H1 (cell line): ENCODE measurements around the gene EPHB1. TPM values are rescaled to one million over a fixed set of nuclear protein-coding genes. Genes with fewer than 3 reads are reported as not detected.

Experiments
- BACH1 ChIP-seq: IDR thresholded peaks from 2 replicates; pipeline ENCODE4 v1.6.1; 2012; ENCODE audit warnings: low read length, improper control_type of control experiment
- CHD7 ChIP-seq: fragments of 300-600 bp; sonication (generic); IDR thresholded peaks from 2 replicates; pipeline ENCODE4 v1.7.1; 2012; ENCODE audit warnings: low read length, moderate library complexity, mild to moderate bottlenecking, inconsistent platforms; ENCODE audit not compliant: insufficient replicate concordance
- EGR1 ChIP-seq: IDR thresholded peaks from 2 replicates; pipeline ENCODE4 v1.6.1; 2011; ENCODE audit warnings: low read depth, low read length, borderline replicate concordance
- GTF2F1 ChIP-seq: IDR thresholded peaks from 2 replicates; pipeline ENCODE4 v1.6.1; 2012; ENCODE audit warnings: low read depth, low read length, improper control_type of control experiment, borderline replicate concordance
- YY1 ChIP-seq: IDR thresholded peaks from 2 replicates; pipeline ENCODE4 v1.6.1; 2011; ENCODE audit warnings: low read depth, mild to moderate bottlenecking, low read length
- polyA plus RNA-seq, 7 experiments: library from polyadenylated mRNA; depleted of rRNA in 3 of 7; stranded (reverse) in 5 of 7; unstranded in 2 of 7; fragments of >200 nt in 5 of 7; fragments of 200-250 nt in 2 of 7; gene quantifications; 1 replicate in 5 of 7; 2 replicates in 1 of 7; 4 replicates in 1 of 7; pipeline versions ENCODE4 v1.2.1 to v1.2.3, GENCODE V29; 2011 to 2013; ENCODE audit warnings: missing spikeins in 2 of 7, mixed read lengths in 2 of 7
- total RNA-seq: library from RNA; stranded (reverse); fragmentation: NEBNext Ultra II Directional; extraction: Animal tissue kit (Norgen Biotek cat#: 25700); gene quantifications from 2 replicates; pipeline ENCODE4 v1.2.1, GENCODE V29; 2021

Gene EPHB1
- total and polyA plus RNA-seq, 2 of the 8 experiments (the other 6 are each of a cell fraction or from before 2014, with no cell fraction given) = 3.5 to 5.9 TPM

GRCh38 chr3:134751831-134752230 lies 43.2 kb upstream of the EPHB1 start (continued):
- no peak for TF ChIP-seq CHD7
- no peak for TF ChIP-seq EGR1
- no peak for TF ChIP-seq BACH1
- TF ChIP-seq GTF2F1 = no peak
- no peak for TF ChIP-seq YY1
